Mesodermal cell (in vitro differentiated cells): Measurements from ENCODE around the gene TMEM273.

Source experiments
- H3K27ac ChIP-seq: 2 replicates; pipeline ENCODE4 v1.7.0; 2013; ENCODE audit warnings: mild to moderate bottlenecking, low read depth, low read length, moderate library complexity; ENCODE audit not compliant: severe bottlenecking
- H3K36me3 ChIP-seq: 2 replicates; pipeline ENCODE4 v1.7.1; 2013; ENCODE audit warnings: mild to moderate bottlenecking, low read length, moderate library complexity; ENCODE audit not compliant: control insufficient read depth, insufficient read depth
- H3K4me1 ChIP-seq: one replicate; pipeline ENCODE4 v1.7.1; 2013; ENCODE audit warnings: mild to moderate bottlenecking, low read length; ENCODE audit not compliant: insufficient read depth, control insufficient read depth, poor library complexity, severe bottlenecking
- H3K4me3 ChIP-seq: 2 replicates; pipeline ENCODE4 v1.7.0; 2013; ENCODE audit warnings: low read length, control low read depth, mild to moderate bottlenecking; ENCODE audit not compliant: insufficient read depth, poor library complexity, severe bottlenecking; ENCODE audit errors: extremely low read depth
- H3K9me3 ChIP-seq: 2 replicates; pipeline ENCODE4 v1.7.1; 2013; ENCODE audit warnings: mild to moderate bottlenecking, low read length, moderate library complexity; ENCODE audit not compliant: control insufficient read depth
- WGBS, 2 experiments: methylation state at CpG; one replicate each; pipeline ENCODE4 v1.1.5; 2013; ENCODE audit warnings: missing lambda C conversion rate in 2 of 2; ENCODE audit not compliant: insufficient coverage in 2 of 2; 5-methylcytosine and 5-hydroxymethylcytosine counted together

The TMEM273 gene

DNA sequence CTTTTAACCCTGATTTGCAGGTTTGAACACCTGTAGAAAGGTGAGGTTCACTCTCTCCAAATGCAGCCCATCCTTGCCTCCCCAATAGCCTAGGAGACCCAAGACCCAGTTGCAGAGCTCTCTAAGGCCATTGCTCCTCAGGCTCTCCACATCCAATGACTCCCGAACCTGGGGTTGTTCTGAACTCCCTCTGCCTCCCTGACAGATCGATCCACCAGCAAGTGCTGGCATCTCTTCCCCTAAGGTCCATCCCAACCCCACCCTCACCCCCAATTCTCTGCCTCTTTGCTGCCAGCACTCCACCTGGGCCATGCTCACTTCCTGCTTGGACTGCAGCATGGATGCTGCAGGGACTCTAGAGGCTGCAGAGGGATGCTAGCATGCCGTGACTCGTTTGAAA is 35.1 kb downstream of the TMEM273 start:
- Histone ChIP-seq H3K9me3 (no peaks in the 10 kb centered on the region), H3K4me1 (peaks cover 4% of the 10 kb centered on the region), H3K27ac (no peak overlapping the region), H3K36me3 (no peaks in the 10 kb centered on the region), H3K4me3 (no peak overlapping the region)
- 79 to 91% methylated on average over 3 to 4 of the region's 4 CpGs for WGBS, 2 experiments

DNA sequence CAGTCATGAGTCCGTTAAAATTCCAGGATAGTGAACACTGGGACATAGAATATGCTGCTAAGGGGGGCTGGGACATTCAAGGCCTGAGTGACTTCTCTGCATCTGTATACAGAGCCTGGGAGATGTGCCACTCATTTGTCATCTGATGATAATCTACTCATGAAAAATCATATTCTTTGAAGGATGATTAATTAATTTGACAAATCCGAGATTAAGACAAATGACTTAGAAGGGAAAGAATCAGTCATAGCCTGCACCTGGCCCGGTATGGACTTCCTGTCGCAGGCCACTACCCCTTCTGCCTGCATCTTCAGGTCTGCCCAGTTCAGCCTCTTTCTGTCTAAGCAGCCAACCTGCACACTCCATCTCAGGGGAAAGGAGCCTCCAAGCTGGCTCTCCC is 35.5 kb downstream of the TMEM273 start:
- Histone ChIP-seq H3K4me1 (peaks cover 4% of the 10 kb centered on the region), H3K4me3 (no peak overlapping the region), H3K27ac (no peak overlapping the region), H3K9me3 (no peaks in the 10 kb centered on the region), H3K36me3 (no peaks in the 10 kb centered on the region)
- 86 to 93% methylated on average over 3 of the region's 4 CpGs for WGBS, 2 experiments

DNA sequence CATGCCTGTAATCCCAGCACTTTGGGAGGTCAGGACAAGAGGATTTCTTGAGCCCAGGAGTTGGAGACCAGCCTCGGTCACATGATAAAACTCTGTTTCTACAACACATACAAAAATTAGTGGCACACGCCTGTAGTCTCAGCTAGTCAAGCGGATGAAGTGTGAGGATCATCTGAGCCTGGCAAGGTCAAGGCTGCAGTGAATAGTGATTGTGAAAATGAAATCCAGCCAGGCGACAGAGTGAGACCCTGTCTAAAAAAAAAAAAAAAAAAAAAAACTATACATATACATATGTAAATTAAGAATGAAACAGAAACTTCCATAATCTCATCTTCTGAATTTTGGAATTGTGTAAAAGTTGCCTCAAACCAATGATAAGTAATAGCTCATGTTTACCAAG is 36.2 kb downstream of the TMEM273 start:
- Histone ChIP-seq H3K9me3 (no peaks in the 10 kb centered on the region), H3K4me1 (peaks cover 4% of the 10 kb centered on the region), H3K27ac (no peak overlapping the region), H3K36me3 (no peaks in the 10 kb centered on the region), H3K4me3 (no peak overlapping the region)
- WGBS, 2 experiments: no CpG with 5 or more reads among the region's 4 CpGs

DNA sequence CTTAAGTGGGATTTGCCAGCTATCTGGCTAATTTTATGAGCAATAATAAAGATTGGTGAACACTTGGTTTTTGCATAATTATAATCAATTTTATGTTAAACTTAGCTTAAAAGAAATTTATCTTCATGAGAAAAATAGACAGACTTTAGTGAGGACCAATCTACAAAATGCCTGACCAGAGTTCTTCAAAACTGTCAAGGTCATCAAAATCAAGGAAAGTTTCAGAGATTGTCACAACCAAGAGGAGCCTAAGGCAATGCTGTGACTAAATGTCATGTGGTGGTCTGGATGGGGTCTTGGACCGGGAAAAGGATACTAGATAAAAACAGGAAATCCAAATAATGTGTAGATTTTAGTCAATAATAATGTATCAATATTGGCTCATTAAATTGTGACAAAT is 36.7 kb downstream of the TMEM273 start:
- Histone ChIP-seq H3K4me1 (peaks cover 4% of the 10 kb centered on the region), H3K4me3 (no peak overlapping the region), H3K36me3 (no peaks in the 10 kb centered on the region), H3K27ac (no peak overlapping the region), H3K9me3 (no peaks in the 10 kb centered on the region)
- WGBS, 2 experiments: 80% methylated on average over 1 of the region's 1 CpG; no CpG with 5 or more reads in 1 of the 2 experiments

DNA sequence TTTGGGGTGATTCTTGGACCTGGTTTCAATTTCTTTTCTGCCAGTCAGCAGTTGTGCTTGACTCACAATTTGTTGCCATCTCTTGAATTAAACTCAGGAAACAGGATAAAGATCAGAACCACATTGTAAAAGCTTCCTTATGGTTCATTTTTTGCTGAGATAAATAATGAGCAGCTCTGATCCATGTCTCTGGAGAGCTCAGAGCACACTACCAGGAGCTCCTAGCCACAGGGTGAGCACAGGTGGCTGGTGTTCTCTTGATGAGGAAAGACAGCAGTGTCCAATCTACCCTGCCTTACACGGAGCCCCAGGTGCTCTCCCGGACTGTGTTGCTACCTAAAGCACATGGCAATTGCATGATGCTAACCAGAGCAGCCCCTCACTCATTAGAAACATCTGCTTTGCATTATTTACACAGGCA is 37.2 kb downstream of the TMEM273 start:
- Histone ChIP-seq H3K4me1 (peaks cover 4% of the 10 kb centered on the region), H3K36me3 (no peaks in the 10 kb centered on the region), H3K27ac (no peak overlapping the region), H3K9me3 (no peaks in the 10 kb centered on the region), H3K4me3 (no peak overlapping the region)
- WGBS, 2 experiments: 80 to 81% methylated on average over 2 of the region's 2 CpGs

DNA sequence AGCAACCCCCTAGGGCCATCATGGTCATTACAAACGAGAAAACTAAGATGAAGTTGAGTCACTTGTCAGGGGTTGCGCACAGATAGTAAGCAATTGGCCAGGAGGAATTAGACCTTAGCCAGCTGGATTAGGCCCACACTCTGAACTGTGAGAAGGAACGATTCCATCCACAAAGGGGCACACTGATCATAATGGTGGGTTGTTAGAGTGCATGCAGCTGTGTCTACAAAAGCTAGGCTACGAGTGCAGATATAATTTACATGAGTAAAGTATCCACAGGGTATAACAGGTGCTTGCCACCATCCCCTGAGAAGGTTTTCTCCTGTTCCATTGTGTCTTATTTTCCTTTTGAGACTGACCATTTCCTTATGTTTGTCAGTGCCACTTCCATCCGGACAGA is 37.8 kb downstream of the TMEM273 start:
- H3K36me3 ChIP-seq: no peaks in the 10 kb centered on the region
- 83 to 93% methylated on average over 3 to 4 of the region's 5 CpGs for WGBS, 2 experiments
- no peaks in the 10 kb centered on the region for H3K9me3 ChIP-seq
- no peak overlapping the region for H3K4me3 ChIP-seq
- H3K4me1 ChIP-seq: peaks cover 4% of the 10 kb centered on the region
- H3K27ac ChIP-seq: no peak overlapping the region

DNA sequence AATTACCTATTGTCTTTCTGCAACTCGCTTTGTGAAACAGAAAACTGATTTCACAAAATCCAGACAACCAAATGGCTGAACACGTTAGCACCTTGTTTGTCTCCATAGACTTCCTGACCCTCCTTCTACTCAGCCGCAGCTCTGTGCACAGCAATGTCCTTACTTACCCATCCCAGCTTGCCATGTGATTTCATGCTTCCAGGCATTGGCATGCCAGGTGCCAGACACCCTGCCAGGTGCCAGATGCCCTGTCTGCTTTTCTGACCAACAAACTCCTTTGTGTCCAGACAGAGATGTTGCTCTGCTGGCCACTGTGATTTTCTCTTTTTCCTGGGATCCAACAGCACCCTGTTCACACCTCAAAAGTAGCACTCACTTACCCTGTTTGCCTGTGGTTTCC is 38.3 kb downstream of the TMEM273 start:
- Histone ChIP-seq H3K4me3 (no peak overlapping the region), H3K36me3 (no peaks in the 10 kb centered on the region), H3K27ac (no peak overlapping the region), H3K4me1 (peaks cover 4% of the 10 kb centered on the region), H3K9me3 (no peaks in the 10 kb centered on the region)
- 87 to 92% methylated on average over 3 of the region's 3 CpGs for WGBS, 2 experiments

DNA sequence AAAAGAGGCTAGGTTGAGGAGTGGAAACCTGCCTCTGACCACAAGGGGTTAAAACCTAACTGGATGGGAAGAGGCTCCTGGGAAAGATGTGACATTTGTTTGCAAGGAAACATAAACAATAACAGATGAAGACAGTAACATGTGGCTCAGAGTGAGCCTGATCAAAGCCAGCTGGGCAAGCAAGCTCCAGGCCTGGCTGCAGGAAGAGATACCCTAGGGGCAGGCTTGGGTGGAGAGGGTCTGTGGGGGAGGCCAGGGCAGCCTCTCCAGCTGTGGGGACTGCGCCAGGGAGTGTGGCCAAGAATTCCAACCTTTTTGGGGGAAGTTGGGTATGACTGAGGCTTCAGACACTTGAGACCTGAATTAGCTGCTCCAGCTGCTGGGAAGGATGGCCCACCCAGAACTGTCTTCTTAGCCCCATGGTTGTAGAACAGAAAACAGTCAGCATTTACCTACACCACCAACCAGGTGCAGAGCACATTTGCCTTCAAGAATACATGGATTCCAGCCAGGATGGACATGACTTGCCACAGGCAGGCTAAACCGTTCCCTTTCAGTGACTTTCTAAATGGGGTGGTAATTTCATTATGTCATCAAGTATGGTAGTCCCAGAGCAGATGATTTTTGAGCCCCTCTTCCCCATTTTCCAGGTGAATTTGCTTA is 44.0 kb downstream of the TMEM273 start:
- Histone ChIP-seq H3K4me1 (peaks cover 8% of the 10 kb centered on the region), H3K36me3 (no peaks in the 10 kb centered on the region), H3K27ac (no peak overlapping the region), H3K4me3 (no peak overlapping the region), H3K9me3 (no peaks in the 10 kb centered on the region)
- 92 to 100% methylated on average over 2 of the region's 2 CpGs for WGBS, 2 experiments

DNA sequence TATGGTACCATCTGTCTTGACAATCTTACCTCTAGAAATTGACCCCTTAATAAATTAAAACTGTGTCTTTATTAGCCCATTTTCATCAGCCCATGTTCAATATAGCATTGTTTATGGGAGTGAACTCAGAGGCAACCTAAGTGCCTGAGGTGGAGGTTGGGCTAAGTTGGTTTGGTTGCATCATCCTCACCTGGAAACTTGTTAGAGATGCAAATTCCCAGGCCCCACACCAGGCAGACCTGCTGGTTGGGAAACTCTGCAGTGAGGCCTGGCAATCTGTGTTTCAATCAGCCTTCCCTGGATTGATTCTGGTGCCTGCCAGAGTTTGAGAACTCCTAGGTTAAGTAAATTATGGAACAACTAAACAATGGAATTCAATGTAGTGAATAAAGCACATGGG is 44.9 kb downstream of the TMEM273 start:
- no peaks in the 10 kb centered on the region for H3K9me3 ChIP-seq
- H3K36me3 ChIP-seq: no peaks in the 10 kb centered on the region
- peaks cover 8% of the 10 kb centered on the region for H3K4me1 ChIP-seq
- no peak overlapping the region for H3K27ac ChIP-seq
- H3K4me3 ChIP-seq: no peak overlapping the region

DNA sequence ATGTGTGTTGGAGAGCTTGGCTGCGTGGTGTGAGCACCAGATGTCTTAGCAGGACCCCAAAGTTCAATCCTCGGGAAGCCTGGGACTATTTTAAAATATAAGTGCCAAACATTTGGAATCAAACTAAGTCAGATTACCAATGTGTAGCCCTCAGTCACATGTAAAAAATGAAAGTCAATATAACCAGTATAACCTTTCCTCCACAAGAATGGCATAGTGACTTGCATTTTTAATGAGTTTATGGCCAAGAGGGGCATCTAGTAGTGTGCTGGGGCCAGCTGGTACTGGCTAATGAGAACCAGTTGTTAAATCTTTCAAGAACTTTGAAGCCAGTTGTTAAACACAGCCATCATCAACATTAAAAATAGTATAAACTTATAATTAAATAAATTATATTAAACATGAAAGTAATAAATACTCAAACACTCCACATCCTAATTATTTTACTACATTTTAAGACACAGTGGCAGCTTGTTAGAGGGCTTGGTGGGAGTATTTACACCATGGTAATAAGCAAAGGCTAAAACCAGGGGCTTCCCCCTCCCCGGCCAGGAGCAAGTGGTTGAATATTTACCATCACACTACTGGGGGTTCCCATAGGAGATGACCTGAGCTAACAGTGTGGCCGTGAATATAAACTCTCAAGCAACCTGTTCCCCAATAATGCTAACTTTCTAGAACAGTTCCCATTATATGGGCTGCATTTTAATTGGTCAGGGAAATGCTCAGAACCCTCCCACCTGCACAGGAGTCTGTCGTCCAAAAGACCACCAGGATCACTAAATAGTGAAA is 46.5 kb downstream of the TMEM273 start:
- Histone ChIP-seq H3K36me3 (no peaks in the 10 kb centered on the region), H3K9me3 (no peaks in the 10 kb centered on the region), H3K27ac (no peak overlapping the region), H3K4me1 (peaks cover 8% of the 10 kb centered on the region), H3K4me3 (no peak overlapping the region)
- WGBS, 2 experiments: 93 to 97% methylated on average over 3 to 4 of the region's 5 CpGs
